Muscle of leg (tissue), 11 donors: ENCODE results near the gene NXPH1. TPM values are rescaled to one million over a fixed set of nuclear protein-coding genes. Genes with fewer than 3 reads are reported as not detected.

ENCODE experiments used
- DNase-seq: peaks from one replicate; pipeline ENCODE4 v3.0.0; 2013
- H3K27ac ChIP-seq: one replicate; pipeline ENCODE4 v1.5.1; 2013; ENCODE audit warnings: mild to moderate bottlenecking, low read length, control low read depth
- H3K27me3 ChIP-seq: one replicate; pipeline ENCODE4 v1.6.1; 2013; ENCODE audit warnings: low read length; ENCODE audit not compliant: control insufficient read depth, insufficient read depth
- H3K36me3 ChIP-seq: one replicate; pipeline ENCODE4 v1.6.1; 2013; ENCODE audit warnings: low read length; ENCODE audit not compliant: control insufficient read depth, insufficient read depth
- H3K4me1 ChIP-seq: one replicate; pipeline ENCODE4 v1.6.1; 2013; ENCODE audit warnings: low read length; ENCODE audit not compliant: control insufficient read depth, insufficient read depth
- H3K4me3 ChIP-seq: one replicate; pipeline ENCODE4 v1.5.1; 2013; ENCODE audit warnings: low read length, control low read depth
- H3K9me3 ChIP-seq: replicated peaks from 2 replicates; pipeline ENCODE4 v1.6.1; 2013; ENCODE audit warnings: low read depth, low read length; ENCODE audit not compliant: control insufficient read depth
- WGBS: methylation state at CpG from one replicate; pipeline ENCODE4 v1.1.5; 2013; ENCODE audit warnings: missing lambda C conversion rate; ENCODE audit not compliant: insufficient coverage; 5-methylcytosine and 5-hydroxymethylcytosine counted together
- polyA plus RNA-seq, 8 donors: library from polyadenylated mRNA; unstranded; fragments of 120-200 nt; gene quantifications; one replicate each; pipeline versions ENCODE4 v1.2.1 to v1.2.3, GENCODE V29; 2013; ENCODE audit warnings: inconsistent platforms in 1 of 8, low replicate concordance in 1 of 8; ENCODE audit not compliant: insufficient read length in 8 of 8, insufficient read depth in 1 of 8
- total RNA-seq: library from RNA; stranded (reverse); fragments of 120-200 nt; gene quantifications from one replicate; pipeline ENCODE4 v1.2.4, GENCODE V29; 2013

NXPH1 gene
- total and polyA plus RNA-seq, 9 donors: 0.28 TPM; not detected in 8

DNA sequence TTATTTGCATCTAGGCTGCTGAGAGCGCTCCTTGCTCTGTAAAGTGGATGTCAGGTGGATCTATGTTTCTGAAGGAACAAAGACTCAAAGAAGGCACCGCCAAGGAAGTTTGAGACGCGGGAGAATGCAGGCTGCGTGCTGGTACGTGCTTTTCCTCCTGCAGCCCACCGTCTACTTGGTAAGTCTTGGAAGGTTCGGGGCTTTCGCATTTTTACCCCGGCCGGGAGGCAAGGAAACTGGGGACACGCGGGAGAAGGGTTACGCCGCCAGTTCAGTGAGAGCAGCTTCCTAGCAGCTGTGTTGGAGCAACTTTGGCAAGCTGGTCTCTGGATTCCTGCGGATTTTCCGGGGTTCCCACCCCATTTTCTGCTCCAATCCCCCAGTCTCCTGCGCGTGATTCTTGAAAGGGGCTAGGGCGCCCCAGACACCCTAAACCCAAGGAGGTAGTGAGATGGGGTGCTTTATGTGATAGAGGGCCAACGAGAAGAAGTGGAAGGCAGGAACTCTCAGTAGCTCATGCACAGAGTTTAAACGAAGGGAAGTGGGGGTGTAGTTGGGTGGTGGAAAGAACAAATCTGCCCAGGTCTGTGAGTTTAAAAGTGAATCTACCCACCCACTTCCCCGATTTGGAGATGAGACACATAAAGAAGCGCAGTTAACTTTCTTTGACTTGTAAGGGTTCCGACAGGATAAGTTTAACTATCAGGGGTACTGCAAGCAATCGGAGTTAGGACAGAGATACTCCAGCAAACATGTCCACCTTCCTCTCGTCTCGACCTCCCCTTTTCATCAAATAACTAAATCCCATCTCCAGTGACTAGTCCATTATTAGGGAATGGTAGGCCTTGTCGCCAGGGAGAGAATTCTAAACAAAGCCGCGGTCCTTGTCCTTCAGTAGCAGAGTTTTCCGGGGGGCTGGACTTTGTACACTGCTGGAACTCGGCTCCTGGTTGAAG is 2.5 kb downstream of the NXPH1 start:
- H3K4me3 ChIP-seq: no peak overlapping the region
- H3K36me3 ChIP-seq: no peaks in the 10 kb centered on the region
- 2% methylated on average over 17 of the region's 33 CpGs for WGBS
- peaks cover 7% of the 10 kb centered on the region for H3K4me1 ChIP-seq
- peaks cover 67% of the 10 kb centered on the region for H3K27me3 ChIP-seq
- H3K9me3 ChIP-seq: no peaks in the 10 kb centered on the region
- no peak for DNase-seq
- no peak overlapping the region for H3K27ac ChIP-seq

DNA sequence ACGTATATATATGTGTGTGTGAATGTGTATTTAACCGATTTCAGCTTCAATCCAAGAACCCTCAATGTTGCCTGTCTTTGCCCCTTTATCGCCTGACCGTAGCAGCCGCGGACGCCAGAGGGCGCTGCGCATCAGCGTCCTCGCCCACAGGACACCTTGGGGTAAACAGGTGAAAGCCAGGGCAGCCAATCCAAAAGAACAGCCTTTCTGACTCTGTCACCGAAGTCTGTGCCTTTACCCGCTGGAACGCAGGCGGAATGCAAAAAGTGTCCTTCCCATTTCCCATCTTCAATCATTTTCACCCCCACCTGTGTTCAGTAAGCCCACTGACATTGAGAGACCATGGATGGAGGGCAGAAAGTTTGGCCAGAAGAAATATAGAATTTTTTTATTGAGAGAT is 3.6 kb downstream of the NXPH1 start:
- H3K27me3 ChIP-seq: peaks cover 77% of the 10 kb centered on the region
- no peak overlapping the region for H3K27ac ChIP-seq
- peaks cover 7% of the 10 kb centered on the region for H3K4me1 ChIP-seq
- no peak for DNase-seq
- no peaks in the 10 kb centered on the region for H3K9me3 ChIP-seq
- 0% methylated on average over 10 of the region's 15 CpGs for WGBS
- no peak overlapping the region for H3K4me3 ChIP-seq
- no peaks in the 10 kb centered on the region for H3K36me3 ChIP-seq

DNA sequence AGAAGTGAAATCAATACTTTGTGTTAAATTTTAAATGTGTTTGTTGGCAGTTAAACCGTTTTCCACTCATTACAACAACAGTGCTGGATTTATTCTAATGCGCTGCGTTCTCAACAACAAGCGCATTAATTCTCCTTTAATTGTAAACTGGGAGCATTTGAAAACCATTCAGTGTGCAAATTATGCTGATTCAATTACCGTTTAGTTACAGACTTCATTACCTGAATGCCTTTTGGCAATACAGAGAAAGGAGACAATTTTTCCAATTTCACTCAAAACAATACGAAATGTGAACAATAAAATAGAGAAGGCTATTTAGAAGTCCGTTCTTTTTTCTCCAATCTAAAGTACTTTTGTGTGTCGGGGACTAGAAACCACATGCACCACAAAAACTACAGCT is 4.2 kb downstream of the NXPH1 start:
- H3K36me3 ChIP-seq: no peaks in the 10 kb centered on the region
- H3K9me3 ChIP-seq: no peaks in the 10 kb centered on the region
- peaks cover 78% of the 10 kb centered on the region for H3K27me3 ChIP-seq
- H3K4me3 ChIP-seq: no peak overlapping the region
- WGBS: no CpG with 5 or more reads among the region's 8 CpGs
- peaks cover 9% of the 10 kb centered on the region for H3K4me1 ChIP-seq
- DNase-seq: no peak
- no peak overlapping the region for H3K27ac ChIP-seq

DNA sequence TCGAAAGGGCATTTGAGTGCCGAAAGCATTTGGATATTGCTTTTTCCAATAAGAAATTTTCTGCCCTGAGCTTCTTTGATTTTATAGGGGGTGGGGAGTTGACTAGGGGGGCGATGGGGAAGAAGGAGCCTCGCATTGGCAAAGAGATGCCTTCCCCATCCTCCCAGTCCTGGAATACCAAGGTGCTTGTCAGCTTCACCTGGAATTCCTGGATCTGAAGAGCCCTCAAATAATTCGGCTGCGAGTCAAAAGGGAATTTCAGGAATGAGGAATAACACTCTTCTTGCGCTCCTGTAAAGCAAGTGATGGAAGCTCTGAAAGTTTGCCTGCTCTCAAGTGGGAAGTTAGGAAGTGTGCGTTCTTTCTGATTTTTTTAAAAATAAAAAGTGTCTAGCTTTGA is 7.3 kb downstream of the NXPH1 start:
- Histone ChIP-seq H3K9me3 (no peaks in the 10 kb centered on the region), H3K27me3 (peaks cover 67% of the 10 kb centered on the region), H3K4me1 (peaks cover 10% of the 10 kb centered on the region), H3K4me3 (no peak overlapping the region), H3K27ac (no peak overlapping the region), H3K36me3 (no peaks in the 10 kb centered on the region)
- WGBS: 4% methylated on average over 3 of the region's 8 CpGs
- DNase-seq: no peak

DNA sequence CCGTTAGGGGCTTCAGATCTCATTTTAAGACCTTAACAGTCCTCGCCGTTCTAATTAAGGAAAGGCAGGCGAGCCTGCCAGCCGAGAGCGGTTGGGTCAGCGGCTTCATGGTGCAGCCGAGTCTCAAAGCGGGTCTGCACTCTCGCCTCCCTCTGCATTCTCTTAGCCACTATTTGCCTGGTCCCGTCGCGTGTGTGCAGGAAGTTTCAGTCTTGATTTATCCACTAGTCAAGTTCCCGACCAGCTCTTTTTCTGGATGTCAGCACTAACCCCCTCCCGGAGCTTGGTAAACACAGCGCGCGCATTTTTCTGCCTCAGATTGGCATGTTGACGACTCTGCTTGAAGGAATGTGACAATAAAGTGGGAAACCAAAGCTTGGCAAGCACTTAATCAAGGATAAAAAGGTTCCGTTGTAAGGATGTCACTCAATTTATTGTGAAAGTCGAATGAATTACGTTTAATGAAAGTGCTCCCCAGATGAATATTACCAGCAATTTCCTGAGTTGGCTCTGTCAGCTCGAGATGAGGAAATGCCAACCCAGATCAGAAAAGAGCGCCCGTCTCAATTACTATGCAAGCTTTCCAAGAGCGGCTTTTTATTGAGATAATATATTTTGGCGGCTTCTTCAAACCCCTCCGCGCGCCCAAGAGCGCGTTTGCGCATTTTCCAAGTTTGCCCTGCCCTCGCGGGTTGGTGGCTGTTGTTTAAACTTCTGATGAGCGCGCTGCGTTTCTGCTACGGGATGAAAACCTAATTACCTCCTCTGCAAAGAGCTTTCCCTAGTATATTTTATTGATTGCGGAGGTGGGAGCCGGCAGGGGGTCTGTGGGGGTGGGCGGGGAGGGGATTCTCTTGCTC is 7.9 kb downstream of the NXPH1 start:
- peaks cover 61% of the 10 kb centered on the region for H3K27me3 ChIP-seq
- H3K9me3 ChIP-seq: no peaks in the 10 kb centered on the region
- no peak overlapping the region for H3K27ac ChIP-seq
- DNase-seq: no peak
- 2% methylated on average over 22 of the region's 42 CpGs for WGBS
- no peak overlapping the region for H3K4me3 ChIP-seq
- peaks cover 10% of the 10 kb centered on the region for H3K4me1 ChIP-seq
- no peaks in the 10 kb centered on the region for H3K36me3 ChIP-seq

DNA sequence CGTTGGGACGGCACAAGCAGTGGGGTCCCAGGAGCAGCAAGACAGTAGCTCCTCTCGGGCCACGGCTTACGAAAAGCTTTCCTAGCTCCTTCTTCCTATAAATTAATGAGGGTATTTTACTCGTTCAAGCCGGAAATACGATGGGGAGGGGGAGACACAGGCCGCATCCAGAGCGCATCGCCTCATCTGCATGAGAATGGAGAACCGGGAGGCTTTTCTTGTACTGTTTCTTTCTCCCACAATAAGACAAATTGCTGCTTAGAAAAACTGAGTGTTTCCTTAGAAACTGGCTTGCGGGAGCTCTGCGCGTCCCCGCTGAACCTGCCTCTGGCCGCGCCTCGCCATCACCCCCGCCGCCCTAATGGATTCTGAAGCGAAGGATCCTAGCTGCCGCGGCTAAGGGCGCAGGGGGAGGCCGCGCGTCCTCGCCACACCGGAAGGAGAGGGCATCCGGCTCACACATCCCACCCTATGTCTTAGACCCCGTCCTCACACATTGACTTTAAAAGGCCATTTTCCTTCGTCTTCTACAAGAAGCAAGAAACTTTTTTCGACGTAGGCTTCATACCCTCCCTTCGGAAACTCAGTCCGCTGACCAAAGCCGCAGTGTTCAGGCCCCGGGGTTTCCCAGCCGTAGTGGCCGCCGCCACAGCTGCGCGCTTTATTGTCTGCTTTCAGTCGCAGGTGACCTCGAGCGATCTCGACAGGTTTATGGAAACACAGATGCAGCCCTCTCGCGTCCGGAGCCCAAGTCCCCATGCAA is 8.8 kb downstream of the NXPH1 start:
- peaks cover 52% of the 10 kb centered on the region for H3K27me3 ChIP-seq
- no peak overlapping the region for H3K4me3 ChIP-seq
- H3K36me3 ChIP-seq: no peaks in the 10 kb centered on the region
- WGBS: under 1% methylated on average over 42 of the region's 51 CpGs
- peaks cover 10% of the 10 kb centered on the region for H3K4me1 ChIP-seq
- no peaks in the 10 kb centered on the region for H3K9me3 ChIP-seq
- DNase-seq: no peak
- no peak overlapping the region for H3K27ac ChIP-seq

DNA sequence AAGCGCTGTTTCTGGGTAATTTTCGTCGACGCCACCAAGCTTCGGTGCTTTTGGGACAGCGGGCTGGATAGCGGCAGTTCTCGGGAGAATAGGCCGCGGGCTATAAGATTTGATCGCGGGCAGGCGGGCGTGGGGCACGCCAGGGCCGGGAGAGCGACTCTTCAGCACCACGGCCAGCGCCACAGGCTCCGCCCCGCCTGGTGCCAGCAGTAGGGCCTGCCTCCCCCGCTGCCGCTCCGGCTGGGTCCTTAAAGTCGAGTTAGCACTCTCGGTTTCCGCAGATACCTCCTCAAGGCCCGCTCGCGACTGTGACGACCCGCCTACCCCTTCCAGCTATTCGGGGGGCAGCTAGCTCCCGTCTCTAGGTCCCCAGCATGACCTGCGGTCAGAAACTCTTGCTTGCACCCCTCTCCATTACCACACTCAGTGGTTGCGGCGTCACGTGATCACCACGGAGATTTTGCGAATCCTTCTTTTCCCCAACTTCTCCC is 9.4 kb downstream of the NXPH1 start:
- DNase-seq: peak; percentile 75
- WGBS: under 1% methylated on average over 37 of the region's 40 CpGs
- Histone ChIP-seq H3K27ac (no peak overlapping the region), H3K9me3 (no peaks in the 10 kb centered on the region), H3K4me1 (peaks cover 10% of the 10 kb centered on the region), H3K27me3 (peaks cover 49% of the 10 kb centered on the region), H3K36me3 (no peaks in the 10 kb centered on the region), H3K4me3 (no peak overlapping the region)

DNA sequence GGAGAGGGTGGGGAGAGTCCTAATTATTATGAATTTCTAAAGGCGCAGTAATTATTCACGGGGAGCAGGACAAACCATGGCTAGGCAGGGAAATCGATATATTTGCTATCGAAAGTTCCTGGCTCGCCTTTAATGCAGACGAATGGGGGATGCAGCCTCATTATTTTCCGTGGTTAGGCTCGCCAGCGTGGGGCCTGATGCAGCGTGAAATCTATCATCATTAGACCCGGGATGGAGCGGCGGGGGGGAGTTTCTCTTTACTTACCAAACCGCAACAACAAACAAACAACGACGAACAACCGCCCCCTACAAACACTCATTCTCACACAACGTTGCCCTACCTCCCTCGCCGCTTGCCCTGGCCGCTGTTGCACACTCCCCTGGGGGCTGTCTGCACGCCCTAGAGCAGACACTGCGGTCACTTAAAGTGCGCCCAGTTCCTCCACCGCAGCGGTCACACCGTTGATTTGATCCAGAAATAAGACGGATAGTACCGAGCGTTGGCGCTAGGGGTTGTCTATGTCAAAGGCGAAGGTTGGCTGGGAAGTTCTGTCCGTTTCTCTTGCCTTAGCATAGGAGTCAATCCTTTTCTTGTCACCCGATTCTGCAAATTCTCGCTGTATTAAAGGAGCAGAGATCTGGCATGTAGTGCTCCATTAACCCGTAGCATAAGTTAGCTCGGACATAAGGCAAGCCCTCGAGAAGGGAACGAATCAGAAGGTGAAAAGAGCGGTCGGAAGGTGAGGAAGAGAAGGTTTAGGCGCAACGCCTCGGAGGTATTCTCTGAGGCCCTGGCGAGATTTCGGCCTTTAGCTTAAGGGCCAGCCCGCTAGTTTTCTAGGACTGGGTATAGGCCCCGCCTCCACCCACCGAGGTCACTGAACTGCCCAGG is 10.4 kb downstream of the NXPH1 start:
- 2% methylated on average over 34 of the region's 49 CpGs for WGBS
- H3K27me3 ChIP-seq: peaks cover 48% of the 10 kb centered on the region
- H3K4me3 ChIP-seq: no peak overlapping the region
- no peaks in the 10 kb centered on the region for H3K36me3 ChIP-seq
- H3K4me1 ChIP-seq: peaks cover 10% of the 10 kb centered on the region
- H3K27ac ChIP-seq: no peak overlapping the region
- H3K9me3 ChIP-seq: no peaks in the 10 kb centered on the region
- DNase-seq: peak; percentile 27

DNA sequence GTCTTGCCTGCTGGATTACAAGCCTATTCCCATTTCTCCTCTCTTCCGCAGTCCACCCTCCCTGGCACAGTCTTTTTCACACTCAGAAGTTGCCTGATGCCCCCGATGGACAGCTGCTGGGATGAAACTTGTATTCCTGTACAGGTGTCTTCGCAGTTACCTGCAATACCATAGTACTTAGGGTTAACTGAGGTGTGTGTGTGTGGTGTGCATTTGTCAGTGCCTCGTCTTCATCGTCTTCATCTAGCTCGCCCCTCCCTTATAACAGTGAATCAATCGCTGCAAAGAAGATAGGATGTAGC is 11.0 kb downstream of the NXPH1 start:
- no peaks in the 10 kb centered on the region for H3K36me3 ChIP-seq
- no peak overlapping the region for H3K4me3 ChIP-seq
- H3K27ac ChIP-seq: no peak overlapping the region
- peaks cover 46% of the 10 kb centered on the region for H3K27me3 ChIP-seq
- H3K9me3 ChIP-seq: no peaks in the 10 kb centered on the region
- WGBS: no CpG with 5 or more reads among the region's 7 CpGs
- H3K4me1 ChIP-seq: peaks cover 10% of the 10 kb centered on the region
- DNase-seq: no peak
